ENCODE measurements around the gene MYL1. TPM values are rescaled to one million over a fixed set of nuclear protein-coding genes. Genes with fewer than 3 reads are reported as not detected.

Gene MYL1
- total and polyA plus RNA-seq, 2 of the 4 experiments (the other 2 are of a cell fraction): not detected

- Histone ChIP-seq H3K79me1 (ENCODE audit: low read depth in 1 of 2, low read length in 2 of 2) (no peaks in the 10 kb centered on the region), H4K5ac (ENCODE audit: low read depth, low read length) (no peak overlapping the region), H3K23ac (ENCODE audit: low read depth, low read length) (no peak overlapping the region), H2BK120ac (ENCODE audit: low read depth, low read length) (no peak overlapping the region), H2BK5ac (ENCODE audit: low read depth, low read length, poor library complexity, severe bottlenecking) (no peak overlapping the region), H3K9me3 (ENCODE audit: control insufficient read depth, insufficient read depth, low read length) (peaks cover 16% of the 10 kb centered on the region), H2AFZ (replicated peaks; ENCODE audit: low read length, poor library complexity) (no peak overlapping the region), H4K20me1 (ENCODE audit: insufficient read depth, low read length) (no peaks in the 10 kb centered on the region), H3K27ac (ENCODE audit: insufficient read depth, low read length) (no peak overlapping the region), H3K4me3 (ENCODE audit: insufficient read depth, low read depth, low read length) (no peak overlapping the region), H4K8ac (ENCODE audit: low read depth in 2 of 2, low read length in 2 of 2) (no peak overlapping the region), H2BK15ac (ENCODE audit: low read depth, low read length) (no peak overlapping the region), H3K27me3 (ENCODE audit: control insufficient read depth, insufficient read depth, low read length) (no peaks in the 10 kb centered on the region), H3K14ac (replicated peaks; ENCODE audit: low read depth, low read length) (no peak overlapping the region), H3K18ac (ENCODE audit: low read depth, low read length) (no peak overlapping the region), H3K4me1 (ENCODE audit: control insufficient read depth, insufficient read depth, low read length) (no peaks in the 10 kb centered on the region), H3K9me1 (ENCODE audit: insufficient read depth, low read length) (no peaks in the 10 kb centered on the region), H3K4ac (ENCODE audit: low read depth, low read length) (no peak overlapping the region), H4K91ac (ENCODE audit: insufficient read depth, low read depth, low read length) (no peak overlapping the region), H2AK5ac (ENCODE audit: low read depth, low read length) (no peak overlapping the region), H2BK20ac (ENCODE audit: low read depth, low read length) (no peak overlapping the region), H2AK9ac (replicated peaks; ENCODE audit: low read depth, low read length, poor library complexity) (no peak overlapping the region), H3K56ac (ENCODE audit: extremely low read depth, insufficient read depth, low read length) (no peak overlapping the region), H3K4me2 (ENCODE audit: low read depth, low read length) (no peak overlapping the region), H3K9ac (ENCODE audit: low read depth, low read length) (no peak overlapping the region), H3K36me3 (ENCODE audit: control insufficient read depth, insufficient read depth, low read length) (no peaks in the 10 kb centered on the region)
- TF ChIP-seq POLR2A (IDR thresholded peaks at IDR 0.05; ENCODE audit: low read depth, low read length): no peak
- no peak for TF ChIP-seq NFE2L2 (IDR thresholded peaks at IDR 0.05; ENCODE audit: low read depth, low read length)
- TF ChIP-seq USF2 (IDR thresholded peaks at IDR 0.05; ENCODE audit: low read depth, low read length): no peak
- TF ChIP-seq MAZ (IDR thresholded peaks at IDR 0.05; ENCODE audit: borderline replicate concordance, low read depth, low read length): no peak
- no peak for TF ChIP-seq FOS (IDR thresholded peaks at IDR 0.05; ENCODE audit: low read depth, low read length)
- no peak for TF ChIP-seq CHD1 (IDR thresholded peaks at IDR 0.05; ENCODE audit: low read depth, low read length)
- TF ChIP-seq BHLHE40 (IDR thresholded peaks at IDR 0.05; ENCODE audit: low read depth, low read length): no peak
- no peak for TF ChIP-seq ELK1 (IDR thresholded peaks at IDR 0.05; ENCODE audit: borderline replicate concordance, low read depth, low read length)
- TF ChIP-seq CEBPB (IDR thresholded peaks at IDR 0.05; ENCODE audit: low read depth, low read length): no peak
- no peak for TF ChIP-seq SMC3 (IDR thresholded peaks at IDR 0.05; ENCODE audit: low read depth, low read length)
- intact Hi-C loops (cut with micrococcal nuclease): no loop called here
- ChIA-PET POLR2A (ENCODE audit: unreplicated experiment) (no interaction called here), CTCF (no interaction called here)
- ATAC-seq (ENCODE audit: low read depth): no peak
- in situ Hi-C loops (cut with MboI; ENCODE audit: low sequenced_read_pairs): no loop called here
- no peak for DNase-seq
- no TSS peak for BruUV-seq (replicated peaks)
- dilution Hi-C loops (cut with HindIII; ENCODE audit: low sequenced_read_pairs, unreplicated experiment): no loop called here
Observed at GRCh38 chr2:210287301-210287700, 27.7 kb downstream of the MYL1 start.

Data from IMR-90 (cell line).